ENCODE measurements around the gene NXPH3. TPM values are rescaled to one million over a fixed set of nuclear protein-coding genes. Genes with fewer than 3 reads are reported as not detected.

The NXPH3 gene
- polyA plus RNA-seq, 4 donors = 1.1 to 1.5 (median 1.3) TPM

GRCh38 chr17:49588726-49589576 lies 13.3 kb downstream of the NXPH3 start:
- no peak for DNase-seq (ENCODE audit: low read depth in 4 of 4, low spot score in 3 of 4)

GRCh38 chr17:49589577-49589927 lies 13.9 kb downstream of the NXPH3 start:
- DNase-seq (ENCODE audit: low read depth in 4 of 4, low spot score in 3 of 4) = no peak

GRCh38 chr17:49590874-49591273 lies 15.2 kb downstream of the NXPH3 start:
- no peak for DNase-seq (ENCODE audit: low read depth in 4 of 4, low spot score in 3 of 4)

- no peak for DNase-seq (ENCODE audit: low read depth in 4 of 4, low spot score in 3 of 4)
Observed at GRCh38 chr17:49592263-49592662, 16.6 kb downstream of the NXPH3 start.

GRCh38 chr17:49595328-49595727 lies 19.7 kb downstream of the NXPH3 start:
- DNase-seq (ENCODE audit: low read depth in 4 of 4, low spot score in 3 of 4) = no peak

- DNase-seq (ENCODE audit: low read depth in 4 of 4, low spot score in 3 of 4) = no peak
Observed at GRCh38 chr17:49595980-49596379, 20.3 kb downstream of the NXPH3 start.

- DNase-seq (ENCODE audit: low read depth in 4 of 4, low spot score in 3 of 4) = no peak
Observed at GRCh38 chr17:49596613-49597244, 21.1 kb downstream of the NXPH3 start.

GRCh38 chr17:49597436-49597835 lies 21.8 kb downstream of the NXPH3 start:
- no peak for DNase-seq (ENCODE audit: low read depth in 4 of 4, low spot score in 3 of 4)

GRCh38 chr17:49597928-49598655 lies 22.4 kb downstream of the NXPH3 start:
- no peak for DNase-seq (ENCODE audit: low read depth in 4 of 4, low spot score in 3 of 4)

GRCh38 chr17:49598918-49599317 lies 23.2 kb downstream of the NXPH3 start:
- DNase-seq (ENCODE audit: low read depth in 4 of 4, low spot score in 3 of 4) = no peak

GRCh38 chr17:49600949-49601348 lies 25.3 kb downstream of the NXPH3 start:
- no peak for DNase-seq (ENCODE audit: low read depth in 4 of 4, low spot score in 3 of 4)

- DNase-seq (ENCODE audit: low read depth in 4 of 4, low spot score in 3 of 4) = no peak
Observed at GRCh38 chr17:49602783-49603182, 27.1 kb downstream of the NXPH3 start.

GRCh38 chr17:49603238-49603637 lies 27.6 kb downstream of the NXPH3 start:
- DNase-seq (ENCODE audit: low read depth in 4 of 4, low spot score in 3 of 4) = no peak

- DNase-seq (ENCODE audit: low read depth in 4 of 4, low spot score in 3 of 4) = no peak
Observed at GRCh38 chr17:49603720-49604119, 28.0 kb downstream of the NXPH3 start.

- no peak for DNase-seq (ENCODE audit: low read depth in 4 of 4, low spot score in 3 of 4)
Observed at GRCh38 chr17:49604314-49604869, 28.7 kb downstream of the NXPH3 start.

GRCh38 chr17:49610883-49611584 lies 35.4 kb downstream of the NXPH3 start:
- DNase-seq (ENCODE audit: low read depth in 4 of 4, low spot score in 3 of 4) = no peak

- no peak for DNase-seq (ENCODE audit: low read depth in 4 of 4, low spot score in 3 of 4)
Observed at GRCh38 chr17:49612726-49613125, 37.1 kb downstream of the NXPH3 start.

- no peak for DNase-seq (ENCODE audit: low read depth in 4 of 4, low spot score in 3 of 4)
Observed at GRCh38 chr17:49613182-49613800, 37.6 kb downstream of the NXPH3 start.

GRCh38 chr17:49616086-49616485 lies 40.4 kb downstream of the NXPH3 start:
- DNase-seq (ENCODE audit: low read depth in 4 of 4, low spot score in 3 of 4) = no peak

GRCh38 chr17:49616601-49617131 lies 41.0 kb downstream of the NXPH3 start:
- DNase-seq (ENCODE audit: low read depth in 4 of 4, low spot score in 3 of 4) = no peak
